Body of pancreas (tissue), 4 donors: Measurements from ENCODE around the gene CDHR5. TPM values are rescaled to one million over a fixed set of nuclear protein-coding genes. Genes with fewer than 3 reads are reported as not detected.
A peak's percentile ranks its signal among the peaks of the same experiment; 100 is the strongest.

ENCODE experiments used
- ATAC-seq: fragments of 150-250 bp; one replicate; pipeline ENCODE4 v1.9.1; 2016
- DNase-seq, 4 donors: peaks; one replicate each; pipeline ENCODE4 v3.0.0-alpha.2; 2019
- H3K27ac ChIP-seq, 4 donors: fragments of 200-600 bp; sonication (generic); 1 replicate in 3 of 4; 2 replicates in 1 of 4; pipeline versions ENCODE4 v1.5.1 to v1.6.1; 2016 to 2019; ENCODE audit warnings: mild to moderate bottlenecking in 1 of 4, mixed read lengths in 1 of 4, moderate library complexity in 1 of 4
- H3K27me3 ChIP-seq, 2 donors: fragments of 200-600 bp; sonication (generic); one replicate each; pipeline ENCODE4 v1.6.0; 2016; ENCODE audit warnings: mild to moderate bottlenecking in 1 of 2
- H3K36me3 ChIP-seq, 2 donors: fragments of 200-600 bp; sonication (generic); replicated peaks in 1 of 2; 2 replicates each; pipeline ENCODE4 v1.5.1; 2016; ENCODE audit warnings: low read depth in 2 of 2; ENCODE audit not compliant: insufficient read depth in 1 of 2
- H3K4me1 ChIP-seq: fragments of 200-600 bp; sonication (generic); one replicate; pipeline ENCODE4 v1.6.0; 2016
- H3K4me3 ChIP-seq, 2 donors: fragments of 200-600 bp; sonication (generic); 1 replicate in 1 of 2; 2 replicates in 1 of 2; pipeline ENCODE4 v1.5.1; 2016 to 2019
- H3K9me3 ChIP-seq, 3 donors: fragments of 200-600 bp; sonication (generic); 1 replicate in 2 of 3; 2 replicates in 1 of 3; pipeline ENCODE4 v1.5.1; 2016
- POLR2A ChIP-seq, 3 donors: fragments of 450-650 bp; IDR thresholded peaks; one replicate each; pipeline ENCODE4 v1.6.1; 2016; ENCODE audit warnings: antibody characterized with exemption in 3 of 3, mild to moderate bottlenecking in 2 of 3
- WGBS, 2 donors: methylation state at CpG; one replicate each; pipeline ENCODE4 v1.1.5; 2017; 5-methylcytosine and 5-hydroxymethylcytosine counted together
- intact Hi-C: fragments of 100-400 bp; cut with DNase I; formaldehyde crosslinking; loops from one replicate; pipeline ENCODE4 v1.15.1; 2023
- total RNA-seq, 2 donors: library from RNA; depleted of rRNA; stranded (reverse); fragments of >200 nt; gene quantifications; one replicate each; pipeline ENCODE4 v1.1.0, GENCODE V29; 2016
- TF ChIP-seq, protein P1 (sequence below), 7 experiments: fragments of 450-650 bp in 4 of 7; fragments of 200-600 bp in 3 of 7; sonication (generic) in 3 of 7; IDR thresholded peaks; one replicate each; pipeline ENCODE4 v1.5.1; 2016 to 2019; ENCODE audit warnings: antibody characterized with exemption in 7 of 7

CDHR5 gene
- total RNA-seq, 2 donors from 2014 or later, result 14.5 TPM; not detected in 1

DNA sequence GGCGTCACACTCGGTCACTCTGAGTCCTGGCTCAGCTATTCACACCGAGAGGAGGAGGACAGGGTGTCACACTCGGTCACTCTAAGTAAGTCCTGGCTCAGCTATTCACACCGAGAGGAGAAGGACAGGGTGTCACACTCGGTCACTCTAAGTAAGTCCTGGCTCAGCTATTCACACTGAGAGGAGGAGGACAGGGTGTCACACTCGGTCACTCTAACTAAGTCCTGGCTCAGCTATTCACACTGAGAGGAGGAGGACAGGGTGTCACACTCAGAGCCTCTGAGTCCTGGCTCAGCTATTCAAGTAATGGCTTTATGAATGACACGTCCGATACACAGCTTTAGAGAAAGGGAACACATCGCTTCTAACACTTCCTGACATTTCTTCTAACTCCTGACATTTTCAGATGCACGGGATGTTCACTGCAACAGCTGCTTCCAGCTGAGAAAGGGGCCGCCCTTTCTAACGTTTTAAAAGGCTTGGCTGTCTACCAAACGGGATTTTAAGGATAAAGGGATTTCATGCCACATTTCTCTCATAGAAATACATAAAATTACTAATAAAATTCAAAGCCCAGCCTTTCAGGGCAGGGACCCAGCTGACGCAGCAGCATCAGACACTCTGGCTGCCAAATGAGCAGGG lies 40.4 kb upstream of the CDHR5 start:
- Histone ChIP-seq H3K4me1 (no peaks in the 10 kb centered on the region), H3K4me3 (no peak overlapping the region), H3K9me3 (no peaks in the 10 kb centered on the region), H3K27ac (peak overlapping the region in 2 of 4 donors; percentile 21 to 41), H3K27me3 (no peaks in the 10 kb centered on the region), H3K36me3 (no peaks in the 10 kb centered on the region)
- TF ChIP-seq, protein P1, sequence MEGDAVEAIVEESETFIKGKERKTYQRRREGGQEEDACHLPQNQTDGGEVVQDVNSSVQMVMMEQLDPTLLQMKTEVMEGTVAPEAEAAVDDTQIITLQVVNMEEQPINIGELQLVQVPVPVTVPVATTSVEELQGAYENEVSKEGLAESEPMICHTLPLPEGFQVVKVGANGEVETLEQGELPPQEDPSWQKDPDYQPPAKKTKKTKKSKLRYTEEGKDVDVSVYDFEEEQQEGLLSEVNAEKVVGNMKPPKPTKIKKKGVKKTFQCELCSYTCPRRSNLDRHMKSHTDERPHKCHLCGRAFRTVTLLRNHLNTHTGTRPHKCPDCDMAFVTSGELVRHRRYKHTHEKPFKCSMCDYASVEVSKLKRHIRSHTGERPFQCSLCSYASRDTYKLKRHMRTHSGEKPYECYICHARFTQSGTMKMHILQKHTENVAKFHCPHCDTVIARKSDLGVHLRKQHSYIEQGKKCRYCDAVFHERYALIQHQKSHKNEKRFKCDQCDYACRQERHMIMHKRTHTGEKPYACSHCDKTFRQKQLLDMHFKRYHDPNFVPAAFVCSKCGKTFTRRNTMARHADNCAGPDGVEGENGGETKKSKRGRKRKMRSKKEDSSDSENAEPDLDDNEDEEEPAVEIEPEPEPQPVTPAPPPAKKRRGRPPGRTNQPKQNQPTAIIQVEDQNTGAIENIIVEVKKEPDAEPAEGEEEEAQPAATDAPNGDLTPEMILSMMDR (IDR thresholded peaks at IDR 0.05), result no peak
- TF ChIP-seq POLR2A (IDR thresholded peaks at IDR 0.05), result no peak
- ATAC-seq (no peak), DNase-seq (no peak)
- 85 to 87% methylated on average over 11 to 14 of the region's 15 CpGs for WGBS, 2 donors
- intact Hi-C loops, result no loop called here

DNA sequence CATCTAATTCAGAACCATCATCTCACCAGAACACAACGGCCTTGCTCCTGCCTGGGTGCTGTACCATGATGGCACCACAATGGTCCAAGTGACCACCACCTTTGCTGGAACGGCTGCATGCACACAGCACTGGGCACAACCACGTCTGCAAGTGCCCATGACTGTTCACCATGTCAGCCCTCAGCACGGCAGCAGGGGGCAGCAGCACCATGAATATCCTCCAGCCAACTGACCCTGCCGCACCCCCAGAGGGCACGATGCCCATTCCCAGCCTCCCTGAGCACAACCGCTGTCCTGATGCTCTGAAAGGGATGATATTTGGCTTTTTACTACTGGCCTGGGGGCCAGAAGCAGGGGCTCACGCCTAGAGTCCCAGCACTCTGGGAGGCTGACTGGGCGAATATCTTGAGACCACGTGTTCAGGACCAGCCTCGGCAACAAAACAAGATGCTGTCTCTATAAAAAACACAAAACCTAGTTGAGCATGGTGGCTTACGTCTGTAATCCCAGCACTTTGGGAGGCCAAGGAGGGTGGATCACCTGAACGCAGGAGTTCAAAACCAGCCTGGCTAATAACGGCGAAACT lies 38.0 kb upstream of the CDHR5 start:
- 48 to 71% methylated on average over 10 to 15 of the region's 15 CpGs for WGBS, 2 donors
- Histone ChIP-seq H3K27ac (no peak overlapping the region), H3K4me3 (no peak overlapping the region), H3K4me1 (no peaks in the 10 kb centered on the region), H3K27me3 (no peaks in the 10 kb centered on the region), H3K9me3 (no peaks in the 10 kb centered on the region), H3K36me3 (peaks cover 0 to 3% of the 10 kb centered on the region in 2 donors)
- peak; percentile 69 to 83 (median 76) for DNase-seq
- intact Hi-C loops, result no loop called here
- TF ChIP-seq POLR2A (IDR thresholded peaks at IDR 0.05), result no peak
- TF ChIP-seq, protein P1 (IDR thresholded peaks at IDR 0.05), result peak; percentile 59 to 87 (median 70)
- peak; percentile 80 for ATAC-seq

DNA sequence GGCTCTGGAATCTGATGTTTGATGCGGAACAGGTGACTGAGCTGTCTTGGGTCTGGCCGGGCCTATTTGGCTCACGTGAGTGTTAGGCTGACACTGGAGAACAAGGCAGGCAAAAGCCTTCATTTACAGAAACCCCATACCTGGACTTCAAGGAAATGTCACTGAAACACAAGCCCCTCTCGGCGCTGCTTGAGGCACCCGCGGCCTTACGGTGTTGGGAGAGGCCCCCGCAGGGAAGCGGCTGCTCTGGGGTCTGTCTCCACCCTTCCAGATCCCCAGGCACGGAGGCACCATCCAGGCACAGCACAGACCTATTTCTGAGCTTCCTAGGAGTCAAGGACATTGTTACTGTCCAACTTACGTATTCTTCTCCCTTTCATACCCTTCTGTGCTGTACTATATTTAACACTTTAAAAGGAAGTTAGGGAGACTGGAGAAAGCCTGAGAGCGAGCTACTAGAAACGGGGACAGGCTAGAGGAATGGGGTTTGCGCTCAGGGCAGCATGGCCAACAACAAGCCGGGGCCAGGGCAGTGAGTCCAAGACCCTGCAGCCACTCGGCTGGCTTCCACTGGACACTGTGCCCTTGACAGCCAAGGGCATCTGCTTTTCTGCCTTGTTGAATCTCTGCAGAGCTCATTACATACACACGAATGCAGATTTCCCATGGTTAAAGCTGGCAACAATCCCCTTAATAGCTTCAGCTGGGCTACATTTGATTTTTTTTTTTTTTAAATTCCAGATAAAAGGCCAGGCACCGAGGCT lies 36.1 kb upstream of the CDHR5 start:
- TF ChIP-seq POLR2A (IDR thresholded peaks at IDR 0.05), result no peak
- TF ChIP-seq, protein P1 (IDR thresholded peaks at IDR 0.05), result no peak
- 90 to 94% methylated on average over 19 of the region's 19 CpGs for WGBS, 2 donors
- intact Hi-C loops, result no loop called here
- Histone ChIP-seq H3K27me3 (no peaks in the 10 kb centered on the region), H3K36me3 (peaks cover 0 to 3% of the 10 kb centered on the region in 2 donors), H3K4me1 (no peaks in the 10 kb centered on the region), H3K4me3 (no peak overlapping the region), H3K9me3 (no peaks in the 10 kb centered on the region), H3K27ac (no peak overlapping the region)
- ATAC-seq, result no peak
- DNase-seq, result no peak

DNA sequence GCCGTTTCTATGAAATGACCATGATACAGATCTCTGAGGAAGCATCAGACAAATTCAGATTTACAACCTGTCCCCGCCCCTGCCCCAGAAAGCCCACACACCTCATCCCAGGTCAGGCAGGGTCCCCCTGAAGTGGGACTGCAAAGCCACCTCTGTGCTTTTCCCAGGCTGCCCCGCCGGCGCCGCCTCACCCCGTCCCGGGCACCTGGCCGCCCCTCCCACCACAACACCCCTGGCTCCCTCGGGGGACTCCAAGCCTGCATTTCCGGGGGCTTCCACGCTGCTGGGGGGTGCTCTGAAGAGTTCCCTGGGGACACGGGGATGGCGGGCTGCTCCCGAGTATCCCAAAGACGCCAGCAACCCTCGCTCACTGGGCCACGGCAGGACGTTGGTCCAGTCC lies 35.5 kb upstream of the CDHR5 start:
- WGBS, 2 donors, result 87% methylated on average over 18 to 19 of the region's 19 CpGs
- no peak overlapping the region for H3K4me3 ChIP-seq
- no peaks in the 10 kb centered on the region for H3K9me3 ChIP-seq
- intact Hi-C loops, result no loop called here
- H3K36me3 ChIP-seq, result peaks cover 0 to 3% of the 10 kb centered on the region in 2 donors
- H3K27me3 ChIP-seq, result no peaks in the 10 kb centered on the region
- no peak overlapping the region for H3K27ac ChIP-seq
- peaks cover 3% of the 10 kb centered on the region for H3K4me1 ChIP-seq
- TF ChIP-seq POLR2A (IDR thresholded peaks at IDR 0.05), result no peak
- TF ChIP-seq, protein P1 (IDR thresholded peaks at IDR 0.05), result no peak
- no peak for DNase-seq
- no peak for ATAC-seq
